Glomerular endothelial cell (primary cell): ENCODE results near the gene TMEM234. TPM values are rescaled to one million over a fixed set of nuclear protein-coding genes. Genes with fewer than 3 reads are reported as not detected.
"Not testable (repeated sequence)": the region's sequence is repeated elsewhere in the genome, so short reads cannot be mapped to it uniquely, and the experiment has no call there.

Experiments
- DNase-seq: peaks from one replicate; pipeline ENCODE4 v3.0.0-alpha.2; 2011; ENCODE audit warnings: low read depth, low spot score; ENCODE audit errors: extremely low read depth
- total RNA-seq: library from RNA; depleted of rRNA; stranded (reverse); fragments of >200 nt; gene quantifications from 2 replicates; pipeline ENCODE4 v1.2.3, GENCODE V29; 2015

TMEM234 gene
- total RNA-seq, result 15.9 and 16.6 TPM in 2 replicates

- DNase-seq, result no peak
Measured at GRCh38 chr1:32221980-32222755, at the start of gene TMEM234, which contains the start of gene EIF3I. Gene TMEM234 (minus strand): TSS chr1:32222353. CDS start chr1:32222322, 31 bp downstream. Gene EIF3I (plus strand): TSS chr1:32222407. CDS start chr1:32222442, 35 bp downstream.

- DNase-seq, result no peak
Measured at GRCh38 chr1:32269744-32270143, 47.6 kb upstream of the TMEM234 start.

DNA sequence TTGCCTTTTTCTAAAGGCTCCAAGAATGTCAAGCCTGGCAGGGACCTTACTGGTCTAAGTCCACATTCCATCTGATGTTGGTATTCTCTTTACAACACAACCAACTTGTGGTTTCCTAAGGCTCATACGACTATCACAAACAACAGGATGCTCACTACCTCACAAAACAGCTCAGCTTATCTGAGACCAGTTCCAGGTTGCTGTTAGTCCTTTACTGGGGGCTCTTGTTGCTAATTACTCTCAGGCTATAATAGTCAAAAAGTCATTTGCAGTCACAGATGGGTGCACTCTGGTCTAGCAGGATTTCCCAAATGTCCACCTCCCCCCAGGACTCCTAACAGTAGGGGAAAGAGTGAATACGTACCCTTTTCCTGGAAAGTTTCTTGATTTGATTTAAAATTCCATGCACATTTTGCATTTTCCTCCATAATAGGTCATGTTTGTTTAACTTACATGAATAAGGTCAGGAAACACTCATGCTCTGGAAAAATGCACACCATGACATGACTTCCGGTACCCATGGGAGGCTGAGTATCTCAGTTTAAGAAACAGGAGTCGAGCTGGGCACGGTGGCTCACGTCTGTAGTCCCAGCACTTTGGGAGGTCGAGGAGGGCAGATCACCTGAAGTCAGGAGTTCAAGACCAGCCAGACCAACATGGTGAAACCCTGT, 44.9 kb upstream of the TMEM234 start:
- peak; percentile 96 for DNase-seq

DNA sequence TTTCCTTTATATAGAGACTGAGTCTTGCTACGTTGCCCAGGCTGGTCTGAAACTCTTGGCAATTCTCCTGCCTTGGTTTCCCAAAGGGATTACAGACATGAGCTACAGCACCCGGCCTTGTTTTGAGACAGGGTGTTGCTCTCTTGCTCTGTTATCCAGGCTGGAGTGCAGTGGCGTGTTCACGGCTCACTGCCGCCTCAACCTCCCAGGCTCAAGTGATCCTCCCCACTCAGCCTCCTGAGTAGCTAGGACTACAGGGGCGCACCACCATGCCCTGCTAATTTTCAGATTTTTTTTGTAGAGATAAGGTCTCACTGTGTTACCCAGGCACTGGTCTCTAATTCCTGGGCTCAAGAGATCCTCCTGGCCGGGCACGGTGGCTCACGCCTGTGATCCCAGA, 43.7 kb upstream of the TMEM234 start:
- DNase-seq, result no peak

DNA sequence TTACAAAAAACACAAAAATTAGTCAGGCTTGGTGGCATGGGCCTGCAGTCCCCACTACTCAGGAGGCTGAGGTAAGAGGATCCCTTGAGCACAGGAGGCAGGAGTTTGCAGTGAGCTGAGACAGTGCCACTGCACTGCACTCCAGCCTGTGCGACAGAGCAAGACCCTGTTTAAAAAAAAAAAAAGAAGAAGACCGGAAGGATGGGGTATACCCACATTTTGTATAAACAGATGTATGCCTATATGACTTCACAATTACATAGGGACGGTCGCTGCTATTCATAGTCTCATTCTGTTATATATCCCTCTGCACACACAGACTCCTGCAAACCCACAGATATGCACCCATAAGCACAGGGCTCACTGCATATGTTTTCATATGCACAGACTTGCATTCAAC, 41.6 kb upstream of the TMEM234 start:
- DNase-seq, result no peak

DNA sequence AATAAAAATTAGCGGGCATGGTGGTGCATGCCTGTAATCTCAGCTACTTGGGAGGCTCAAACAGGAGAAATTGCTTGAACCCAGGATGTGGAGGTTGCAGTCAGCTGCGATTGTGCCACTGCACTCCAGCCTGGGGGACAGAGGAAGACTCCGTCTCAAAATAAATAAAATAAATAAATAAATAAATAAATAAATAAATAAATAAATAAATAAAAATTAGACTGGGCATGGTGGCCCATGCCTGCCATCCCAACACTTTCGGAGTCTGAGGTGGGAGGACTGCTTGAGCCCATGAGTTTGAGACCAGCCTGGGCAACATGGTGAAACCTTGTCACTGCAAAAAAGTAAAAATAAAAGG, 41.1 kb upstream of the TMEM234 start:
- DNase-seq, result not testable (repeated sequence)

GRCh38 chr1:32257227-32257508, 35.0 kb upstream of the TMEM234 start:
- DNase-seq, result no peak

DNA sequence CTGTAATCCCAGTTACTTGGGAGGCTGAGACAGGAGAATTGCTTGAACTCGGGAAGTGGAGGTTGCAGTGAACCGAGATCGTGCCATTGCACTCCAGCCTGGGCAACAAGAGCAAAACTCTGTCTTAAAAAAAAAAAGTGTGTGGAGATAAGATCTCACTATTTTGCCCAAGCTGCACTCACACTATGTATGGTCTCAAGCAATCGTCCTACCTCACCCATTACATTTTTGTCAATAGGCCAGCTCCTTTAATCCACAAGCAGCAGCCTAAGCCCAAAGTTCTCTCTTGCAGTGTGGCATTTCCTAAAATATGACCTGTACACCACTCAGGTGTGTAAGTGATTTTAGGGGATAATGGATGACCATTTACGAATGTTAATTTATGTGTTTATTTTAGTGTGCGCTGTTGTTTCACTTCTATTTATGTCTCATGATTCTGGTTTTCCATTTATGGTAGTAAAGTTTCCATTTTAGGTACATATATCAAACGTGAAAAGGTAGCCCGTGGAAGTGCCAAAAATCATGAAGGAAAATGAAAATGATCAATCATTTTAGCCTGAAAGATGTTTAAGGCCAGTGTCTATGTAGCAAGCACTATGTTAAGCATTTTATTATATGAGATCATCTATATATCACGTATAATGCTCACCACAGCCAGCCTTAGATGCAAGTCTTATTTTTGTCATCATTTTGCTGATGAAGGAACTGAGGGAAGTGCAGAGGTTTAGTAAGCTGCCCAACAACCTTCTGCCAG, 34.5 kb upstream of the TMEM234 start:
- no peak for DNase-seq

DNA sequence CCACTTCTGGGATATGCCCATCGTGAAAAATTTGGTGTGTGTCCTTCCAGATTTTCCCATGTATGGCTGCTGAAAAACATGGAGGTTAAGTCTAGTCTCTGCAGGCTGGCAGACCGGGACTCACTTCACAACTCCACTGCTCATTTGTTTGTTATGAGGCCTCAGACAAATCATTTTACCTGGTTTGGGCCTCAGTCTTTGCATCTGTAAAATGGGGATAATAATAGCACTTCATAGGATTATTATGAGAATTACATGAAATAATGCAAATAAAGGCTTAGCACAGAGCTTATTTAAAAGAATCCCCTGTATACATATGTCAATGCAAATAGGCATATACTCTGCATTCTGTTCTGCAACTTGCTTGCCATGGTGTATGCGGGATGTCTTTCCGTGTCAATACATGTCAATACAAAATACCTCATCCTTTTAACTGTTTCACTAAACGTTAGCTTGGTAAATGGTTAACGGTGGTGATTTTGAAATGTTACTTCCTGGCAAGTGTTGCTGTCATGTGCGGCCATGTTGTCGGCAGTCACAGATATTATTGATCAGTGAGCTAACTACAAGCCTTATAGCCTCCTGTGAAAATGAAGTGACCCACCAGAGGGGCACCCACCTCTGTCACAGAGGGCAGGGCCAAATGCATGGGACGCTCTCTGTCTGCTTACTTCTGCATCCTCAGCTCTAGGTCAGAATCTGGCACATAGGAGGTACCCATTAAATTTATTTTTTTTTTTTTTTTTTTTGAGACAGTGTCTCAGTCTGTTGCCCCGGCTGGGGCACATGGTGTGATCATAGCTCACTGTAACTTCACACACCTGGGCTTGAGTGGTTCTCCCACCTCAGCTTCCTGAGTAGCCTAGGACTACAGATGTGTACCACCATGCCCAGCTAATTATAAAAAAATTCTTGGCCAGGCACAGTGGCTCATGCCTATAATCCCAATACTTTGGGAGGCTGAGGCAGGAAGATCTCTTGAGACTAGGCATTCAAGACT, 33.2 kb upstream of the TMEM234 start:
- no peak for DNase-seq

GRCh38 chr1:32250893-32251716, 29.0 kb upstream of the TMEM234 start, which contains the start of gene LCK:
Gene LCK (plus strand): TSS chr1:32251265. CDS start chr1:32274330, 23,065 bp downstream.
- DNase-seq, result no peak

DNA sequence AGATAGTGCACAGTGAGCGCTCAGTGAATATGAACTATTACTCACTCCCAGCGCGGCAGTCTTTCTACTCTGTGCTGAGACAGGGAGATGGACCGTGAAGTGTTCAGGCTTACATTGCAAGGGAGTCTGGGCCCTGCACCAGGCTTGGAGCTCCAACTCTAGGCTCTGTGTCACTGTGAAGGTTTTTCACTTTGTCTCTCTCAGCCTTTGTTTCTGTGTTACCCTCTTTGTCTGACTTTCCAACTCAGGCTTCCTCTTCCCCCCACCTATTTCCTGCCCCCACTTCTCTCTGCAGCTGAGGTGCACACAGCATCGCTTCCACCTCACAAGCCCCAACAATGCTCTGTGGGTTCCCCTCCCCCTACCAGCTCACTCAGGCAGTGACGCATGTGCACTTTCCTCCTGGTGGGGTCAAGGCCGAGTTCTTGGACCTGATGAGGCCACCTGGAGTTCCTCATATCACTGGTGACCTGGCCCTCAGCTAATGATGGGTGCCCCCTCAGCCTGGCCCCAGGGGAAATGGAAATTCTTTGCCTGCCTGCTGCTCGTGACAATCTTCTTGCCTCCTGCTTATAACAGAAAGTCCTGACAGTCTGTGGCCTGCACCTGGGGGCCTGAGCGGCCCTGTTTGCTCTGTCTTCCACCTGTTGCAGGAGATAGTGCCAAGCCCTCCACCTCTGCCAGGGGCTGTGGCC, 27.8 kb upstream of the TMEM234 start:
- peak; percentile 91 for DNase-seq

DNA sequence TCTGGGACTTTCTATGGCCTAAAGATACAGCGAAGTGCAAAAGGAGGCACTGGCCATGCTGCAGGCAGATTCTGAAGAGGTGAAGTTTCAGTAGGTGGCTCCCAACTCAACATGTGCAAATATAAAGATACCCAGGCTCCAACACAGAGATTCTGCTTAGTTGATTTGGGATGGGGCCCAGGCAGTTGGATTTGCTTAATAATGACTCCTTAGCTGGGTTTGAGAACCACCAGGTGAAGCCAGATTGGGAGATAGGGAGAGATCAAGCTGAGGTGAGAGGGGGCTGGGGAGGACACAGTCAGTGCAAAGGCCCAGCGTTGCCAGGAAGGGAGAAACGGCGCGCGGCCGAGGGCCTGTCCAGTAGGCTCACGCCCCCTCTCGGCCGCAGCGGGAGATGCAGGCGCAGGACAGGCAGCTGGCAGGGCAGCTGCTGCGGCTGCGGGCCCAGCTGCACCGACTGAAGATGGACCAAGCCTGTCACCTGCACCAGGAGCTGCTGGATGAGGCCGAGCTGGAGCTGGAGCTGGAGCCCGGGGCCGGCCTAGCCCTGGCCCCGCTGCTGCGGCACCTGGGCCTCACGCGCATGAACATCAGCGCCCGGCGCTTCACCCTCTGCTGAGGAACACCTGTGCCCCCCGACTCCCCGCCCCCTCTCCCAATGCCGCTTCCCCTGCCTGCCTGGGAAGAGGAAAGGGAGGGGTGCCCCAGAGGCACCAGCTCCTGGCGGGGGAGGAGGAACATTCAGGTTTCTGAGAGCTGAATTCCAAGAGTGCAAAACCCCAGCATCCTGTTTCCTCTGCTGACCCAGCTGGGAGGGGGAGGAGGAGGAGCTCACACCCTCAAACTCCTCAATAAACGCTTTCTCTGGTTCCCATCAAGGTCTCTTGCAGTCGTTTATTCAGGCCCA, 26.1 kb upstream of the TMEM234 start:
- DNase-seq, result no peak

- DNase-seq, result no peak
Measured at GRCh38 chr1:32247452-32247851, 25.3 kb upstream of the TMEM234 start.

GRCh38 chr1:32246888-32247273, 24.7 kb upstream of the TMEM234 start, which contains the start of gene FAM167B:
Gene FAM167B (plus strand): TSS chr1:32247222. CDS start chr1:32247422, 200 bp downstream.
- DNase-seq, result no peak

DNA sequence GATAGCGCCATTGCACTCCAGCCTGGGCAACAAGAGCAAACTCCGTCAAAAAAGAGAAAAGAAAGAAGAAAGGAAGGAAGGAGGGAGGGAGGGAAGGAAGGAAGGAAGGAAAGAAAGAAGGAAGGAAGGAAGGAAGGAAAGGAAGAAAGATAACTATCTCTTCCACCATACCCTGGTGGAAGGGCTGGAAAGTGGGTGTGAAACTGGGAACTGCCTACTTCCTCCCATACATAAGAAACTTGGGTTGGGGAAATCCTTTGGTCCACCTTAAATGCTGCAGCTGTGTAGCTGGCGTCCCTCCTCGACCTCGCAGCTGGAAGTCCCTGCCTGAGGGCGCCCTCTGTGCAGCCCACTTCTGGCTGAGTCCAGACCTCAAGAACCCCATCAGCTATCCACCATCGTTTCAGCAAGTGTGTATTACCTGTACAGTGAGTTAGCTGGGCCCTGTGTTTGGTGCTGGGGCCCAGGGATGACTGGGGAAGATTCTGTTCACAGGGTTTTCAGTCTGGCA, 20.2 kb upstream of the TMEM234 start:
- no peak for DNase-seq

- DNase-seq, result no peak
Measured at GRCh38 chr1:32241001-32241763, 19.0 kb upstream of the TMEM234 start.
